Stimulated activated CD8-positive, alpha-beta memory T cell treated with anti-CD3 and anti-CD28 coated beads, Interleukin-15, amount 100 ng/mL, for 1 hour (primary cell): ENCODE data around the gene CENPH.
"Not testable (repeated sequence)": the region's sequence is repeated elsewhere in the genome, so short reads cannot be mapped to it uniquely, and the experiment has no call there.

Experiments
- DNase-seq: peaks from one replicate; pipeline ENCODE4 v3.0.0-alpha.2; 2020; ENCODE audit warnings: low read depth

The CENPH gene

GRCh38 chr5:69250593-69250992, 61.2 kb downstream of the CENPH start:
- no peak for DNase-seq

GRCh38 chr5:69252437-69252836, 63.1 kb downstream of the CENPH start:
- no peak for DNase-seq

- DNase-seq: not testable (repeated sequence)
Observed at GRCh38 chr5:69255940-69256339, 66.6 kb downstream of the CENPH start.

GRCh38 chr5:69257577-69257976, 68.2 kb downstream of the CENPH start:
- DNase-seq: no peak
